ENCODE results near the gene OVAAL.
"Not testable (repeated sequence)": the region's sequence is repeated elsewhere in the genome, so short reads cannot be mapped to it uniquely, and the experiment has no call there.

The OVAAL gene

GRCh38 chr1:180542113-180542837 is 16.5 kb upstream of the OVAAL start:
- Histone ChIP-seq H3K36me3 (no peaks in the 10 kb centered on the region), H3K27ac (no peak overlapping the region), H3K27me3 (ENCODE audit: insufficient read depth, low read depth, severe bottlenecking) (no peaks in the 10 kb centered on the region), H3K4me3 (ENCODE audit: low read depth, low read length) (no peak overlapping the region), H3K9me3 (ENCODE audit: severe bottlenecking) (no peaks in the 10 kb centered on the region)
- no peak for DNase-seq
- TF ChIP-seq CTCF (IDR thresholded peaks at IDR 0.05; ENCODE audit: low read depth, low read length), result no peak

- no peak for DNase-seq
- H3K9me3 ChIP-seq (ENCODE audit: severe bottlenecking), result no peaks in the 10 kb centered on the region
- no peaks in the 10 kb centered on the region for H3K36me3 ChIP-seq
- no peak for TF ChIP-seq CTCF (IDR thresholded peaks at IDR 0.05; ENCODE audit: low read depth, low read length)
- H3K27ac ChIP-seq, result no peak overlapping the region
- H3K27me3 ChIP-seq (ENCODE audit: insufficient read depth, low read depth, severe bottlenecking), result no peaks in the 10 kb centered on the region
- no peak overlapping the region for H3K4me3 ChIP-seq (ENCODE audit: low read depth, low read length)
These were observed 16.0 kb upstream of the OVAAL start for GRCh38 chr1:180542838-180543145.

- no peak overlapping the region for H3K4me3 ChIP-seq (ENCODE audit: low read depth, low read length)
These were observed 14.7 kb upstream of the OVAAL start for GRCh38 chr1:180544050-180544449.

GRCh38 chr1:180545991-180546390 is 12.8 kb upstream of the OVAAL start:
- Histone ChIP-seq H3K27me3 (ENCODE audit: insufficient read depth, low read depth, severe bottlenecking) (no peaks in the 10 kb centered on the region), H3K9me3 (ENCODE audit: severe bottlenecking) (no peaks in the 10 kb centered on the region), H3K4me3 (ENCODE audit: low read depth, low read length) (no peak overlapping the region), H3K36me3 (no peaks in the 10 kb centered on the region), H3K27ac (no peak overlapping the region)
- no peak for TF ChIP-seq CTCF (IDR thresholded peaks at IDR 0.05; ENCODE audit: low read depth, low read length)
- no peak for DNase-seq

More at GRCh38 chr1:180544050-180544449, 14.7 kb upstream of the OVAAL start:
- no peaks in the 10 kb centered on the region for H3K9me3 ChIP-seq (ENCODE audit: severe bottlenecking)
- no peak for TF ChIP-seq CTCF (IDR thresholded peaks at IDR 0.05; ENCODE audit: low read depth, low read length)
- no peaks in the 10 kb centered on the region for H3K27me3 ChIP-seq (ENCODE audit: insufficient read depth, low read depth, severe bottlenecking)
- no peak overlapping the region for H3K27ac ChIP-seq
- no peaks in the 10 kb centered on the region for H3K36me3 ChIP-seq
- DNase-seq, result no peak

- H3K4me3 ChIP-seq (ENCODE audit: low read depth, low read length), result no peak overlapping the region
- no peaks in the 10 kb centered on the region for H3K36me3 ChIP-seq
- H3K27me3 ChIP-seq (ENCODE audit: insufficient read depth, low read depth, severe bottlenecking), result no peaks in the 10 kb centered on the region
- no peak overlapping the region for H3K27ac ChIP-seq
- no peaks in the 10 kb centered on the region for H3K9me3 ChIP-seq (ENCODE audit: severe bottlenecking)
- no peak for TF ChIP-seq CTCF (IDR thresholded peaks at IDR 0.05; ENCODE audit: low read depth, low read length)
- no peak for DNase-seq
These were observed 10.0 kb upstream of the OVAAL start for GRCh38 chr1:180548686-180549317.

- not testable (repeated sequence) for DNase-seq; H3K9me3 ChIP-seq (ENCODE audit: severe bottlenecking); H3K27ac ChIP-seq; H3K4me3 ChIP-seq (ENCODE audit: low read depth, low read length); H3K27me3 ChIP-seq (ENCODE audit: insufficient read depth, low read depth, severe bottlenecking); H3K36me3 ChIP-seq
These were observed 9.0 kb upstream of the OVAAL start for GRCh38 chr1:180549770-180550169.

Data from WERI-Rb-1 (cell line).